AG09319 (cell line): ENCODE results near the gene UMAD1.

Experiments used
- DNase-seq: peaks from one replicate; pipeline ENCODE4 v3.0.0-alpha.2; 2010; ENCODE audit warnings: low read depth; ENCODE audit errors: extremely low read depth
- TF ChIP-seq, protein P1 (sequence below): IDR thresholded peaks from 2 replicates; pipeline ENCODE4 v1.5.1; 2011; ENCODE audit warnings: low read depth, mild to moderate bottlenecking, inconsistent platforms, low read length, moderate library complexity

UMAD1 gene

DNA sequence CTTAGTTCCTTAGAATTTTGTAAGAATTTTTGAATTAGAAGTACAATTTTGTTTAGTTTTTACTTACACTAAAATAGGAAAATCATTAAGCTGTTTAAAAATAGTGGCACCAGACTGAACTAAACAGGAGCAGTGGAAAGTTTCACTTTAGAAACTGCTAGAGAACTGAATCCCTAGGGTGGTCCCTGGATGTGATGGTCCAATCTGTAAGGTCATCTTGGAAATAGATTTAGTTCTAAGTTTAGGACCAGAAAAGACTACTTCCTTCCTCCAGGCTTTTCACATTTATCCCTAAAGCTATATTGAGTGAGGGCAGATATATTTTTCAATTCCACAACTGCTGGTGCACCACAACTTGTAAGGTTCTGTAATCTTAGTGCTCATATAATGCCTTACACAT lies 58.8 kb downstream of the UMAD1 start:
- DNase-seq = no peak
- TF ChIP-seq, protein P1, sequence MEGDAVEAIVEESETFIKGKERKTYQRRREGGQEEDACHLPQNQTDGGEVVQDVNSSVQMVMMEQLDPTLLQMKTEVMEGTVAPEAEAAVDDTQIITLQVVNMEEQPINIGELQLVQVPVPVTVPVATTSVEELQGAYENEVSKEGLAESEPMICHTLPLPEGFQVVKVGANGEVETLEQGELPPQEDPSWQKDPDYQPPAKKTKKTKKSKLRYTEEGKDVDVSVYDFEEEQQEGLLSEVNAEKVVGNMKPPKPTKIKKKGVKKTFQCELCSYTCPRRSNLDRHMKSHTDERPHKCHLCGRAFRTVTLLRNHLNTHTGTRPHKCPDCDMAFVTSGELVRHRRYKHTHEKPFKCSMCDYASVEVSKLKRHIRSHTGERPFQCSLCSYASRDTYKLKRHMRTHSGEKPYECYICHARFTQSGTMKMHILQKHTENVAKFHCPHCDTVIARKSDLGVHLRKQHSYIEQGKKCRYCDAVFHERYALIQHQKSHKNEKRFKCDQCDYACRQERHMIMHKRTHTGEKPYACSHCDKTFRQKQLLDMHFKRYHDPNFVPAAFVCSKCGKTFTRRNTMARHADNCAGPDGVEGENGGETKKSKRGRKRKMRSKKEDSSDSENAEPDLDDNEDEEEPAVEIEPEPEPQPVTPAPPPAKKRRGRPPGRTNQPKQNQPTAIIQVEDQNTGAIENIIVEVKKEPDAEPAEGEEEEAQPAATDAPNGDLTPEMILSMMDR = no peak

DNA sequence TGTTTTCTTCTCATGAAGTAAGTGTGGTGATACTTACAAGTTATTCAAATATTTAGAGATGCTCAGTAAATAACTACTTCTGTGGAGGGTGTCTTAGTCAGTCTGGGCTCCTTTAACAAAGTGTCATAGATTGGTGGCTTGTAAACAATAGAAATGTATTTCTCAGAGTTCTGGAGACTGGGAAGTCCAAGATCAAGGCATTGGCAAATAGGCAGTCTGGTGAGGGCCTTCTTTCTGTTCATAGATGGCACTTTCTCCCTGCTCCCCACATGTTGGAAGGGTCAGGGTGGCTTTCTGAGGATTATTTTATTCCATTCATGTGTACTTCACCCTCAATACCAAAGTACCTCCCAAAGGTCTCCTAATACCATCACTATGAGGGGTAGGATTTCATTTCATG lies 59.4 kb downstream of the UMAD1 start:
- no peak for DNase-seq
- TF ChIP-seq, protein P1 = no peak

DNA sequence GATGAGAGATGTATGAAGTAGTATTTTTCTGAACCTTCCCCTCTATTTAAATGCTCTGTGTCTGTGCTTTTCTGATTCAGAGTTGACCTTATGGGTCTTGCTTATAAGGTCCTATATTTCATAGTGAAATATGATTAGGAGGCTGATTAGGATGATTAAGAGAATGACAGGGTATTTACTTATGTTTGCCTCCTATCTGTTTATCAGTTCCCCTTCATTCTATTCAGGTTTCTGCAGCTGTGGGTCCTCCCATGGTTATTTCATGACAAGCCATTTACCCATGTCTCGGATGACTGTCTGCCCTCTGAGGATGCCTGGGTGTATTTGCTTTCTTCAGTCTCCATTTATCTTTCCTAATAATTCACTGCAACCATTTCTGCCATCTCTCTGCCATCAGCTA lies 61.0 kb downstream of the UMAD1 start:
- DNase-seq = no peak
- TF ChIP-seq, protein P1 = no peak

DNA sequence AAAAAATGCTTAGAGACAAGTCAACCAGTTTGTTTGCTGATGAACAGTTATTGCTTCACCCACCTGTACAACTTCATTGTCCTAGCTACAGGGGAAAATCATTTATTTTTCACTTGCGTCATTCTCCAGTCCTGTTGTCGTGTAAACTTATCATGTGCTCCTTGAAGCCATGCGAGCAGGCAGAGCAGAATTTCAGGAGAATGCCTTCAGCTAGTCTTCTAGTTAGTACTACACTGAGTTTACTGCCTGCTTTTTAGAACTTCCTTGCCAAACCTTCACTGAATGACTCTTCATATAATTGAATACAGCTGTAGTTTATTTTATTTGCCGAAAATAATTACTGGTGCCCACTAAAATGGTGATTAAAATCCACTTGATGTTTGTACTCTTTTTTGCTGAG lies 62.3 kb downstream of the UMAD1 start:
- DNase-seq = peak; percentile 43
- TF ChIP-seq, protein P1 = no peak

DNA sequence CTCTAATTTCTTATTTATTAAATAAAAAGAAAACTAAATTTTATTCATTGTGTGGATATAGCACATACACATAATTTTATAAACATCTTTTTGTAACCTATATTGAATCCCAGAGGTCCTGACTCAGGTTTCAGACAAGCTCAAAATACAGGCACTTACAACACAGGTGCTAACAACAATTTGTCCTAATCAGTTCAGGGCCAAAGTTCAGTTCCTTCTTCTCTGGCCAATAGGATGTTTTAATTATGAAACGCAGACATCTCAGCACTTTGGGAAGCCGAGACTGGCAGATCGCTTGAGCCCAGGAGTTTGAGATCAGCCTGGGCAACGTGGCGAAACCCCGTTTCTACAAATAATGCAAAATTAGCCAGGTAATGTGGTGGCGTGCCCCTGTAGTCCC lies 62.9 kb downstream of the UMAD1 start:
- no peak for DNase-seq
- TF ChIP-seq, protein P1 = no peak

DNA sequence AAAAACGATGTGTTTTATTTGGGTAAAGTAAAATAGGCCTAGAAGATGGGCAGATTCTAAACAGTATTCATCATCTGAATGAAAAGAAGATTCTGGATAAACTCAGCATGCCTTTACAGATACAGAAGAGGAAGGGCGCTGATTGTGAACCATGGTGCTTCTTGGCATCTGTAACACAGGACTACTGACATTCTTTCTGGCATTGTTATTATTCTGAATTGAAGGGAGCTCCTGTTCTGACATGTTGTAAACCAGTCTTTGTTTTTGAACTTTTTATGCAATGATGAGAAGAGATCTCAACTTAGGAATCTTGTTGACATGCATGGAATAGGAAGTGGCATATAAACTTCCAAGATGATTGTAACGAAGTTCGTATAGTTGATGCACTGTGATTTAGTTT lies 64.3 kb downstream of the UMAD1 start:
- DNase-seq = no peak

DNA sequence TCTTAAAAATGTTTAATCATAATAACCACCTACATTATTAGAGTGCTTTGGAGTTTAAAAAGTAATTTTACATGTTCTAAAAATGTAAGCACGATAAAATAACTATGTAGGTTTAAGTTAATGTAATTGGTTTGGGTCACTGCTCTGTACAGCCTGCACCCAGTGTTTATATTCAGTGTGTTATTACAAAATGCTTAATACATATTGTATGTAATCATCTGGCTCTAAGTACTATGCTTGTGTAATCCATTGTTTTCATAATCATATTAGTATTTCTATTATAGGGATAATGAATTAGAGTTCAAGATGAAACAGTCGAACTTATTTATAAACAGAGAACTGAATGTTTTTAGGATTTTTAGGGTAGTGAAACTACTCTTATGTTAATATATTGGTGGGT lies 64.8 kb downstream of the UMAD1 start:
- TF ChIP-seq, protein P1 = no peak
- no peak for DNase-seq

More for the DNA sequence above, 64.3 kb downstream of the UMAD1 start:
- TF ChIP-seq, protein P1 = no peak
